GM18498 (cell line): ENCODE data around the gene CAMTA1.

Source experiments
- ATAC-seq: cut with Tn5 transposase; IDR thresholded peaks from one replicate; pipeline ENCODE4 v1.9.1; 2021; ENCODE audit warnings: mild to moderate bottlenecking, moderate library complexity; ENCODE audit not compliant: unreplicated experiment

CAMTA1 gene

DNA sequence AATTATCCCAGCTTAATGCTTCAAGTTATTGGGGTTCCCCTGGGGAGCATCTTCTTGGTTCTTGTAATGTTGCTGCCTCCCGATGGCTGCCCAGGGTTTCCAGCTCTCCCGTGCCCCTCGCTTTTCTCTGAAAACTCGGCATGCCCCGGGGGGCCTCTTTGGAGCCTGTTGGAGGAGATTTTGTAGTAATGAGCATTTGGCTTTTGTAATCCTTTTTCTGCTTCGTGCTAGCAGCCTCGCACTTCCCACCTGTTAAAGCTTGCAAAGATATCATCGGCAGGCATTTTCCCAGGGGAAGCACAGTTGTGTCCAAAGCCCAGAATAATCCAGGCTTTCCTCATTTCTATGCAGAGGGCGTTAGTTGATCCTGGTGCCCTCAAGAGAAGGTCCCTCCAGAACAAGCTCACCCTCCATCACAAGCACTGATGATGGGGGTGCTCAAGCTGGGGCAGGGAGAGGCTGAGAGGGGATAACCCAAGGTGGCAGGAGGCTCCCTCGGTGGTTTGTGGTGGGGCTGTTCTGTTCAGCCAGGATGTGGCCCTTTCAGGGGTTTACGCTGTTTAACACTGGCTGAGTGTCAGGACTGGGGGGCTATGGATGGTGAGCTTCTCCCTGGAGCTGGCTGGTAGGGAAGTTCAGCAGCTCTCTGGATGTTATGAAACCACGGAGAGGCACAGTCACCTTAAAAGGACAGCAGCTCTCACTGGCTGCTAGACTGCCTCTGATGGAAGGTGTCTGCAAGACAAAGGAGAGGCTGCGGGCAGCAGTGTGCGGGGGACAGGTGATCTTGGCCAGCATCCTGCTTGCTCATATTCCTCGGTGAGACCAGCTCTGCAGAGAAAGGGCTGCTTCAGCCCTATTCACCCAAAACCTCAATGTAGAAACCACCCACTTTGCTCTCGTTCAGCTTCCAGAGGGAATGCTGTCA, 508.7 kb downstream of the CAMTA1 start:
- no peak for ATAC-seq

DNA sequence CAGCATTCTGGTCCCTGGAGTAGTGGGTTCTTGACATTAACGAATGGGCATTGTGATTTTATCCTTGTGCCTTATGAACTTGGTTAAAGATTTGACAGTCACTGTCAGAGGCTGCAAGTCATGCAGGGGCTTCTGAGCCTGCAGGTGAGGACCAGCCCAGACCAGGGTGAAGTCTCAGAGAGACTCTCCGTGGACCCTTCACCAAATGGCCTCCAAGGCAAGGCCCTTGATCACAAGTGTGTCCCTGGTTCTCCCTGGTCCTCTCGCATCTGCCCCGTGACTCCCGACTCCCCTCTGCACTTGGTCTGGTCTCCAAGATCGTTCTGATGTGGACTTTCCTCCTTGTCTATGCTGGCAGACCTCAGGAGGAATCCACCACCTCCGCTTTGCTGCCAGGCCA, 509.4 kb downstream of the CAMTA1 start:
- no peak for ATAC-seq

DNA sequence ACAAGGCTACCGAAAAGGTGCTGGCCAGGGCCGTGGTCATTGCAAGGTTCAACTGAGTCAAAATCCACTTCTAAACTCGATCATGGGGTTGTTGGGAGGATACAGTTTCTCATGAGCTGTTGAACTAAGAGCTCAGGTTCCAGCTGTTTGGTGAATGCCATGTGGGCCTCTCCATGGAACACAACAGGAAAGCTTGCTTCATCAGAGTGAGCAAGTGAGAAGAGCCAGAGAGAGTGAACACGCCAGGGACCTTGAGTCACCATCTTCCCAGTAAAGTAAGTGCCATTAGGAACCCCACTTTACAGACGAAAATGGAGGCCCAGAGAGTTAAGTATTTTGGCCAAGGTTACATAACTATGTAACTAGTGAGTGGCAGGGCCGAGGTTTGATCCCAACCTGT, 510.7 kb downstream of the CAMTA1 start:
- no peak for ATAC-seq

DNA sequence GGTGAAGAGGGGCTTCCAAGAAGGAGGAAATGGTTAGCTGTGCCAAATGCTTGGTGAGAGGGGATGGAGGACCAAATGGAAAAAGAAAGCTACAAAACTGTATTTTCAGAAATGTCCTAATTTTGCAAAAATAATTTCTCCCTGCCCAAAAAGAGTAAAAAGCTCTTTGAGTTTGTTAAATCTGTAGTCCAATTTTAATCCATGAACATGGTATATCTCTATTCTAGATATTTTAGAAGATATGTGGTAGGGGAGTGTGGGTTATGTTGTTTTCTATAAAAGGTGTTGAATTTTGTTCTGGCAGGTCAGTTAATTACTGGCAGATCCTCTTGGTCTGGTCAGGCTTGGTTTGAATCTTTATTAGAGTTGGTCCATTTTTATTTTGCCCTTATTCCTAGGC, 511.7 kb downstream of the CAMTA1 start:
- ATAC-seq: no peak

DNA sequence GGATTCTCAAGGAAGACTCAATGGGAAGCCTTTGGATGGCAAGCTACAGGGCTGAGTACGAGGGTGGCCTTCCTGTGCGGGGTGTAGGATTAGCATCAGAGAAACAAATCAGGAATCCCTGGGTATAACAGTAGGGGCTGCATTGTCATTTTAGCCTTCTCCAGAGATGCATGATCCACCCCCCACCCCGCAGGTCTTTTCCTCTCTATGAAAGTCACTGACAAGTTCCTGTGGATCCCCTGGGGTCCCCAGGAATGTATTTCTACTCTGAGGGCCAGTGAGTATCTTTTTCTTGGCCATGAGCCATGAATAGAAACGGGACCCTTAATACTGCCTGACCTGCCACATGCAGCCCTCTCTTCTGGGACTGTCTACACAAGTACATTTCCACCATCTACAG, 512.9 kb downstream of the CAMTA1 start:
- ATAC-seq: no peak

DNA sequence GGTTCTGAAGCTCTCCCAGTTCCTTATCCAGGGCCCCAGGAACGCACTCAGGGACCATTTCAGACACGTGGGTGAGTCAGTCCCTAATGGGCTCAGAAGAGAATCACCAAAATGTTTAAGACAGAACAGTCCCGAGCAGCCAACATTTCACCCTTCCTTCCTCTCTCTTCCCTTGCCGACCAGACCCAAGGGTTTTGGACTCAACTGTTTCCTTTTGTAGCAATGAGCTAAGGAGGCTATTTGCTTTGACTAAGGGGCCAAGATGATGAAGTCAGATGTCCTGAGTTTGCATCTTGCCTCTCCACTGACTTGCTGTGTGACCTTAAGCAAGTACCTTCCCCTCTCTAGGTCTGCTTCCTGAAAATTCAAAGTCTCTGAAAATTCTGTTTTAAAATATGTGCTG, 513.5 kb downstream of the CAMTA1 start:
- ATAC-seq: no peak

DNA sequence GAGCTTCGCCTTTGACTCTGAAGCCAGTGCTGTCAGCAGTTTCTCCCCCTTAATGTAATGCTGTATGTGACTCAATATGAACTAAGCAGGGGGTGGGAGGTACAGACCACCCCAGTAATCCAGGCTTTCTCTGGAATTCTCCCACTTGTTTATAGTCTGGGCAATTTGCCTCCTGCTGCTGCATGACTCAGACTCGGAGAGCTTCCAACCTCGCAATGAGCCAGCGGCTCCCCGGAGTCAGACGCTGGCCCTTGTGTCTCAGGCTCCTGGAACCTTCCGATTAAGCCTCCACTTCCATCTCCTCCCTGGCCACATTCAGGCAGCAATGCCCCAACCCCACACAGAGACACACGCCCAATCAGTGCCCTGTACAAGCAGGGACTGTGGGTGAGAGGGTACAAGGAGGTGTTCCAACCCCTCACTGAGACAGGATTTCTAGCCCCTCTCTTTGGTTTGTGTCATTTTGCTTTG, 514.1 kb downstream of the CAMTA1 start:
- no peak for ATAC-seq

DNA sequence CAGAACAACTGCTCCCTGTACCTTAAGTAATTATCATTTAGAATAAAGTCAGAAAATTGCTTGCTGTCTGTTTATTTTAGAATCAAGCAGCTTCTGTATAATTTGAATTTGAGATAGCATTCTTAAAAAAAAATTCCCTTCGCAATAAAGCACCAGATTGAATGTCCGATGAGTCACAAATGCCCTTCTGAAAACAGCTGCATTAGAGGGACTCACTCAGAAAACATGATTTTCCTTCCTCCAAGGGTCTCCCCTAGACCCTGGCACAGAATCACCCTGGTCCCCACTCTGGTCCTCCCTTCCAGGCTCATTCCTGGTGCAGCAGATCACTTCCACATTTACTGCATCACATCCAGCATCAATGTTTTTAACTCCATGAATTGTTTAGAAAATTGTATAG, 514.7 kb downstream of the CAMTA1 start:
- no peak for ATAC-seq

DNA sequence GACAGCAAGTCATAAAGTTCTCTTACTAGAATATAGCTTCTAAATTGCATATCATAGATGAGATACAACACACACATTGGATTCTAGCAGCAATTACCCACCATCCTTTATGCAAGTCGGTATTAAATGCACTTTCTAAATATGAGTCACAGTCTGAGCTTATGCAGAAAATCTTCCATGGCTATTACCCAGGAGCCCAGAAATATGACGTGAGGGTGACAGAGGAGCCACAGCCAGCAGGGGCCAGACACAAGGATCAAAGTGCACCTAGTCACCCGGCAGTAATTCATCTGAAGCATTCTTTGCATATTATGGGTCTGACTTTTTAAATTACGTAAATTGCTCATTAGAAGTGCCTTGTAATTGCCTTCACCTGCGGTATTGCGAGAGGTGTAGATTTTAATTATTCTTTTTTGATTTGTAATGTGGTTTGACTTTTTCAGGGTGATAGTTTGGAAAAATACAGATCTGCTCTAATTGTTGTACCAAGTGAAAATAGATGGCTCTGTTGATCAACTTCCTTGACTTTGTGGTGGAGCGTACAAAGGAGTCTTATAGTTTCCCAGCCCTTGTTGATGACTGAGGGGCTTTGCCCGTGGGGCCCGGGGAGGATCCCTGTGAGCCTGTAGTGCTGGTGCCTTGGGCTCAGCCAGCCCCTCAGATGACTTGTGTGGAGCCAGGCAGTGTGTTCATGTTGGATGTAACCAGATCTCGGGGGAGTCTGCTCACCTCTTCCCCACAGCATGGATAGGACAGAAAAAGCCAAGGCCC, 515.8 kb downstream of the CAMTA1 start:
- no peak for ATAC-seq

DNA sequence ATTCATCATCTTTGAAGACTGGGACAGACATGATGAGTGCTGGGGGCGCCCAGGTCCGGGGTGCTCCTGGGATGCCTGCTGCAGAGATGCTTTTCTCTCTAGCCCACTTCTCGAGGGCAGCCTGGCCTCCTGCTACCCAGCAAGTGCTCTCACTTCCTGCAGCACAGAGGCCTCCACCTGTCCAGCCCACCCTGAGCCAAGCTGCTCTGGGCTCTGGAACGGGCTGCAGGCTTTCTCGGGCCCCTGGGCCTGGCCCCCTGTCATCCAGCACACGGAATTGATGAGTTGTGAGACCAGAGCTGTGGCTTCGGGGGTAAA, 516.4 kb downstream of the CAMTA1 start:
- no peak for ATAC-seq

DNA sequence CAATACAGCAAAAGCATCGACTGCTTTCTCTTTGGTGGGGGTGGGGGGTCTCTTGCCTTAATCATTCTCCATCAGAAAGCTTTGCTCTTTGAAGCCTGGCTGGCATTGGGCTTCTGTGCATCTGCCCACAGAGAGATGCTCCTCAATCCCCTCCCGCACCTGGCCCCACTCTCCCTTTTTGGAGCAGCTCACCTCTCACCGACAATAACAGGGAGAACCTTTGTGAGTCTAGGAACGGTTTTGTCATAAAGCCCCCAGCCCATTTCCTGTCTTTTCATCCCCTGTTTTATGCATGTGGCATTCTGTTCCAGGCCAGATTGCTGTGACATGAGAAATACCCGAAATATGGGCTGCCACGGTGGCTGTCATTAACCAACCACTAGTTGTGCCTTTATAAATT, 516.9 kb downstream of the CAMTA1 start:
- no peak for ATAC-seq

DNA sequence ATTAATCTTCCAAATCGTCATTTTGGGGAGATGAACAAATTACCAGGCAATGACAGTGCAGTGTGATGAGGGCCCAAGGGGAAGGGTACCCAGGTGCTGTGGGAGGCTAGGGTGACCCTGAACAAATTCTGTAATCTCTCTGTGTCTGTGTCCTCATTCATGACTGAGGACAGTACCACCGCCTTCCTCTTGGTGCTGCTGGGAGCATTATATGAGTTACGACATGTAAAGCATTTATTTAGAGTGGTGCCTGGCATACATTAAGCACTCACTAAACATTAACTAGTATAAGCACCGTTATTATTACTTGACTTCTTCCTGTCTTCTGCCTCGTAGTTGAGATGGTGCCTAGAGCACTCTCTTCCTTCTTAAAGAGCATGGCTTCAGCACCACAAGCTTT, 517.6 kb downstream of the CAMTA1 start:
- no peak for ATAC-seq

DNA sequence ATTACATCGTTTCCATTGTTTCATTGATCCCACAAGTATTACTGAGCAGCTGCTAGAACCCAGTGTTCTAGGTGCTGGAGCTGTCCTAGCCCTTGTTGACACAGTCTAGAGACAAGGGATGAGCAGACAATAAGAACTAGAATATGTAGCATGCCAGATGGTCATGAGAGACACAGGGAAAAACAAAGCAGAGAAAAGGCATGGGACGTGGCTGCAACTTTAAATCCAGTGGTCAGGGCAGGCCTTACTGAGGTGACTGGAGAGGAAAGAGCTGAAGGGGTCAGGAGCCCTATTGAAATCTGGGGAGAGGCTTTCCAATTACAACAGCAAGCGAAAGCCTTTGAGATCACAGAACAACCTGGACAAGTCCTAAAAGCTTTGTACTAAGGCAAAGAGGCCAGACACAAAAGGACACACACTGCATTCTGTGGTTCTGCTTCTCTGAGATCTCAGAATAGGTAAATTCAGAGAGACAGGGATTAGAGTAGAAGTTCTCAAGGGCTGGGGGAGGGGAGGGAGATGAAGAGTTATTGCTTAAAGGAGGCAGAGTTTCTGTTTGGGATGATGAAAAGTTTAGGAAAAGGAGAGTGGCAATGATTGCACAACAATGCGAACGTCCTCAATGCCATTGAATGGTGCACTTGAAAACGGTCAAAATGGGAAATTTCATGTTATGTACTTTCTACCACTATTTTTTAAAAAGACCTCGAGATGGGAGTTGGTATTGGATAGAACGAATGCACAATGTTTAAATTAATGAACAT, 518.5 kb downstream of the CAMTA1 start:
- ATAC-seq: no peak

DNA sequence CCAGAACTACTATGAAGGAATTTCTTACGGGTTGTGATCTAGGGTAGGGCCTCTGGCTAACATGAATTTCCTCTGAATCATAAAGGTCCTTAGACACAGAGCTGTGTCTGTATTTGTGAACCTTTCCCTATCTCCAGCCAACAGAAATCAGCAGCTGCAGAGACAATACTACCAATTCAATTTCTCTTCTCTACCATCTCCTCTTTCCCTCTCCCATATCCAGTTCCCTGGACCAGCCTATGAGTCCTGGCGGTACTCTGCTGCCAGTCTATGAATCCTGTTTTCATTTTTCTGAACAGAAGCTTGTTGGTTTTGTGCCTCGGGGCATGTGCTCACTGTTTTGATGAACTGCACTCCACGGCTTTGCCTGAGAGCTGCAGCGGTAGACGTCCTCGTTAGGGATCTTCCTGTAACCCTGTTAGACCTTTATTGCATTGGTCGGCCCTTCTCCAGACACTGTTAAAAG, 527.9 kb downstream of the CAMTA1 start:
- no peak for ATAC-seq

DNA sequence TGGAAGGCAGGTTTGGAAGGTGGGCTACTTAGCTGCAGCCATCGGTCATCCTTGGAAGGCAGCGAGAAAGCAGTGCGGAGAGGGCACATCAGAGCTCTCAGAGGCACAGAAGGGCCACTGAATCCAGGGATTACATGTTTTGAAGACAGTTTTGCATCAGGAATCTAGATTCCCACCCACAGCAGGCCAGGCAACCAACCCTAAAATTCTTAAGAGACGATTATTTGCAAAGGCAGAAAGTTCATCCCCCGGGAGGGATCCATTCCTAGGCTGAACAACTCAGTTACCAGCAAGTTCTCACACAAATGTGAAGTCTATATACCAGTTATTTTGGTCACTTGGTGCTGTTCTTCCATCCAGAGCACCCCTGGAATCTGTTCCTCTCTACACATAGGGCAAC, 528.6 kb downstream of the CAMTA1 start:
- ATAC-seq: no peak

DNA sequence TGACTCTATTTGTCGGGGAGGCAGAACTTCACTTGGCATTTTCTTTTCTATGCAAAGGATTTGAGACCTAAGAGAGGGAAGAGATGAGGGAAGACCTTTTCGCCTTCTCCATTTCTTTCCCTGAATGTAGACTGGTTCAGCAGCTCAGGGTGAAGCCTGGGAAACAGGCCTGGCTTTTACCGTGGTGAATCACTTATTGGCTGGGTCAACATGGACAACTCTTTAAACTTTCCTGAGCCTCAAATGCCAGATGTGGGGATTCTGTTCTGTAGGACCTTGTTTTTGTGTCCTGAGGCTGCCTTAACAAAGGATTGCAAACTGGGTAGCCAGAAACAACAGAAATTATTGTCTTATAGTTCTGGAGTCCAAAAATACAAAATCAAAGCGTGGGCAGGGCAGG, 530.1 kb downstream of the CAMTA1 start:
- no peak for ATAC-seq

DNA sequence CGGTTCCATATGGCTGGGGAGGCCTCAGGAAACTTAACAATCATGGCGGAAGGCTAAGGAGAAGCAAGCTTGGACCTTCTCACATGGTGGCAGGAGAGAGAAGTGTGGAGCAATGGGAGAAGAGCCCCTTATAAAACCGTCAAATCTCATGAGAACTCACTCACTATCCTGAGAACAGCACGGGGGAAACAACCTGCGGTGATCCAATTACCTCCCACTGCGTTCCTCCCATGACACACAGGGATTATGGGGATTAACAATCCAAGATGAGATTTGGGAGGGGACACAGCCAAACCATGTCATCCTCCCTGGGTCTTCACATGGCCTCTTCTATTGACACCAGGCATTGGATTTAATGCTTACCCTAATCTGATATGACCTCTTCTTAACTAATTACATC, 530.7 kb downstream of the CAMTA1 start:
- ATAC-seq: no peak

DNA sequence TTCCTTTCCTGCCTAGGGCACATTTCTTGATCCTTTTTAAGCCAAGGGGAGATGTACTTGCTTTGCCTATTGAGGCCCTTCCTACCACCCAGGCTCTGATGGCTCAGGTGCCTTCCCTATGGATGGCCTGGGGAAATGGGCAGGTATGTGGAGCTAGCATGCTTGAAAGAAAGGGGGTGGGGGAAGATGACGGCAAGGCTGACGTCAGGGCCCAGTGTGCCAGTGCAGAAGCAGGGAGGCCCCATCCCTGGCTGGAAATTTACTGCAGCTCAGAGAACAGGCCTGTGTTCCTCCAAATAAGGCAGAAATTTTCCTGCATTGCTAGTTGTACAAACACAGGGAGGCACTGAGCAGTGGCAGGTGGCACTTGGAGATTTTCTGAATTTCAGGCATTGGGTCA, 532.6 kb downstream of the CAMTA1 start:
- ATAC-seq: no peak

DNA sequence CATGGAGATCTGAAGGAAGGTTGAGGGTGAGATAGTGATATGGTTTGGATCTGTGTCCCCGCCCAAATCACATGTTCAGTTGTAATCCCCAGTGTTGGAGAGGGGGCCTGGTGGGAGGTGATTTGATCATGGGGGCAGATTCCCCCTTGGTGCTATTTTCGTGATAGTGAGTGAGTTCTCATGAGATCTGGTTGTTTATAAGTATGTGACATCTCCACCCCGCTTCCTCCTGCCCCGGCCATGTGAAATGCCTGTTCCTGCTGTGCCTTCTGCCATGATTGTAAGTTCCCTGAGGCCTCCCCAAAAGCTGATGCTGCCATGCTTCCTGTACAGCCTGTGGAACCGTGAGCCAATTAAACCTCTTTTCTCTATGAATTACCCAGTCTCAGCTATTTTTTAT, 533.9 kb downstream of the CAMTA1 start:
- no peak for ATAC-seq

DNA sequence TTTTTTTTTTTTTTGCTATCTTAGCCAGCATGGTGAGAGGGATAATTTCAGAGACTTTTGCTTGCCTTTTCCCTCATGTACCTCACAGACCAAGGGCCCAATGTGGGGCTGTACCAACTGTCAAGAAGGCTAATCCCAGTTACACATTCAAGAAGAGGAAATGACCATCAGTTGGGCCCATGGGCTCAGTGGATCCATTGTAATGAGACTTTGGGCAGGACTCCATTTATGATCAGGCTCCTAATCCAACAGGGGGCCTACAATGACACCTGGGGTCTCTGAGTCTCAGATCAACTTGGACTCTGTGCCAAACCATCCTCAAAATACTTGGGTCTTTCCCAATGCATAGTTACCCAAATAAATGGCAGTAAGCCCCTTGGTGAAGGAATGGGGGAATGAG, 535.4 kb downstream of the CAMTA1 start:
- no peak for ATAC-seq

DNA sequence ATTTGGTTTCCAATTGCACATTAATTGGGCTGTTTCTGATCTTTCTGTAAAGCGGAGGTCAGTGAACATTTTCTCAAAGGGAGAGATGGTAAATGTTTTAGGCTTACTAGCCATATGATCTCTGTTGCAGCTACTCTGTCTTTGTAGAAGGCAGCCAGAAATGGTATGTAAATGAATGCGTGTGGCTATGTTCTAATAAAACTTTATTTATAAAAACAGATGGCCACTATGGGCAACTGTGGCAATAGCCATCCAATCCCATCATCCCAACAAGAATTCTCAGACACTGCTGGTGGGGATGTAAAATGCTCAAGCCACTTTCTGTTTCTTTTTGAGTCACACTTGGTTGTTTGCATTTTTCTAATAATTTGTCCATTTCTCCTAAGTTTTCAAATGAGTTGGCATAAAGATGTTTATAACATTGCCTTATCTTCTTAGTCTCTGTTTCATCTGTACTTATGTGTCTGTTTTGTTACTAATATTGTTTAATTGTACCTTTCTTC, 537.1 kb downstream of the CAMTA1 start:
- no peak for ATAC-seq
